ENCODE measurements around the gene MALAT1. TPM values are rescaled to one million over a fixed set of nuclear protein-coding genes. Genes with fewer than 3 reads are reported as not detected.

The MALAT1 gene
- total and polyA plus RNA-seq, 2 of the 8 experiments (the other 6 are each of a cell fraction or from before 2014, with no cell fraction given), result 115 to 984 TPM

GRCh38 chr11:65489035-65489705, 9.7 kb upstream of the MALAT1 start:
- Histone ChIP-seq H4K8ac (ENCODE audit: extremely low read depth, insufficient read depth, low read length) (peak overlapping the region; percentile 39; the same call in 1 of the 2 replicates), H3K18ac (ENCODE audit: extremely low read depth, low read length) (peak overlapping the region; percentile 99), H2BK12ac (ENCODE audit: low read depth, low read length) (peak overlapping the region; percentile 99), H3K4me1 (replicated peaks in 1 of 4; ENCODE audit: control insufficient read depth in 3 of 4, insufficient read depth in 4 of 4, low read length in 3 of 4) (peaks cover 44 to 62% (median 52%) of the 10 kb centered on the region in 4 experiments), H3K27ac (ENCODE audit: low read depth, low read length) (peak overlapping the region; percentile 96), H2BK120ac (replicated peaks; ENCODE audit: low read depth, low read length) (peak overlapping the region; percentile 98), H3K23ac (ENCODE audit: insufficient read length) (no peak overlapping the region), H3K56ac (replicated peaks; ENCODE audit: insufficient read length, low read depth, low read length) (peak overlapping the region; percentile 79), H2AFZ (ENCODE audit: low read length) (no peak overlapping the region), H3K36me3 (ENCODE audit: control insufficient read depth in 2 of 4, insufficient read depth in 4 of 4, low read length in 3 of 4) (no peaks in the 10 kb centered on the region), H4K5ac (ENCODE audit: insufficient read length, low read depth, low read length) (peak overlapping the region; percentile 93), H3K79me1 (ENCODE audit: low read depth, low read length) (no peaks in the 10 kb centered on the region; the same call in 1 of the 2 replicates), H3K79me2 (ENCODE audit: control insufficient read depth in 1 of 2, insufficient read depth in 2 of 2, low read length in 2 of 2) (no peaks in the 10 kb centered on the region), H3K23me2 (ENCODE audit: low read depth, low read length) (no peaks in the 10 kb centered on the region; the same call in none of the 2 replicates), H3K27me3 (replicated peaks in 1 of 4; ENCODE audit: control insufficient read depth in 3 of 4, extremely low read depth in 1 of 4, insufficient read depth in 3 of 4, low read length in 3 of 4) (no peaks in the 10 kb centered on the region), H2AK5ac (ENCODE audit: low read depth, low read length) (peak overlapping the region; percentile 100), H2BK15ac (ENCODE audit: low read length) (peak overlapping the region; percentile 83), H4K20me1 (replicated peaks in 1 of 2; ENCODE audit: control insufficient read depth in 1 of 2, insufficient read depth in 2 of 2, low read length in 2 of 2) (no peaks in the 10 kb centered on the region), H2BK5ac (ENCODE audit: low read depth, low read length) (peak overlapping the region; percentile 99), H4K91ac (replicated peaks; ENCODE audit: insufficient read length, low read length) (peak overlapping the region; percentile 94), H3K4me3 (ENCODE audit: extremely low read depth in 1 of 4, insufficient read depth in 2 of 4, low read depth in 3 of 4, low read length in 4 of 4) (peak overlapping the region in 1 of 4 experiments; percentile 48; a peak in 2 of 8 replicates), H3K4ac (replicated peaks; ENCODE audit: insufficient read length, low read depth, low read length) (peak overlapping the region; percentile 92), H2BK20ac (ENCODE audit: low read length) (peak overlapping the region; percentile 97; the same call in 1 of the 2 replicates), H3K4me2 (ENCODE audit: insufficient read depth in 1 of 2, low read depth in 2 of 2, low read length in 2 of 2) (peak overlapping the region; percentile 84 to 86), H3K9ac (replicated peaks in 1 of 4; ENCODE audit: extremely low read depth in 1 of 4, low read depth in 3 of 4, low read length in 3 of 4) (peak overlapping the region in 3 of 4 experiments; percentile 77 to 91 (median 87); a peak in 5 of 7 replicates), H3K9me3 (ENCODE audit: insufficient read depth in 2 of 2, low read depth in 1 of 2, low read length in 1 of 2) (no peaks in the 10 kb centered on the region), H3K14ac (ENCODE audit: insufficient read length) (peak overlapping the region; percentile 54)
- DNase-seq (ENCODE audit: low read depth in 1 of 2, low spot score in 2 of 2) (peak in 1 of 2 experiments; percentile 75), FAIRE-seq (no peak)
- ChIA-PET POLR2A (ENCODE audit: partially characterized antibody) (interaction anchor here (0.8 to 29.8 kb wide), 10 partner anchors 19 to 133 kb away, joined by 3 to 1569 read pairs (median 4); partner anchors contain the start of genes MALAT1 and NEAT1), CTCF (ENCODE audit: partially characterized antibody) (interaction anchor here (0.6 to 29.0 kb wide), 9 partner anchors 9 to 174 kb away, joined by 3 to 809 read pairs (median 4); partner anchors contain the start of genes CDC42EP2 and MALAT1)
- WGBS, 2 experiments (ENCODE audit: extremely low coverage in 1 of 2, insufficient coverage in 1 of 2, insufficient read length in 1 of 2, insufficient replicate concordance in 2 of 2, low coverage in 1 of 2, low lambda C conversion rate in 2 of 2, missing lambda C conversion rate in 1 of 2), result 35% methylated on average over 10 of the region's 10 CpGs; no CpG with 5 or more reads in 1 of the 2 experiments
- no peak for TF ChIP-seq EP300 (IDR thresholded peaks at IDR 0.05; ENCODE audit: borderline replicate concordance in 1 of 2, low read depth in 2 of 2, low read length in 2 of 2)
- TF ChIP-seq POLR2A (IDR thresholded peaks at IDR 0.05; ENCODE audit: control extremely low read depth in 1 of 2, low read depth in 2 of 2, low read length in 2 of 2), result peak in 1 of 2 experiments; percentile 54; a peak in 1 of 3 replicates
- no peak for TF ChIP-seq CHD1 (IDR thresholded peaks at IDR 0.05; ENCODE audit: low read depth, low read length)
- no peak for TF ChIP-seq ATF3 (IDR thresholded peaks at IDR 0.05; ENCODE audit: insufficient read depth, low read depth, low read length)
- TF ChIP-seq EGR1 (IDR thresholded peaks at IDR 0.05; ENCODE audit: borderline replicate concordance, low read depth, low read length), result no peak
- peak; percentile 29 for TF ChIP-seq CTBP2 (IDR thresholded peaks at IDR 0.05; ENCODE audit: borderline replicate concordance, insufficient read depth, insufficient read length, low read length)
- TF ChIP-seq SIX5 (IDR thresholded peaks at IDR 0.05; ENCODE audit: low read depth, low read length), result no peak
- TF ChIP-seq TCF12 (IDR thresholded peaks at IDR 0.05; ENCODE audit: low read depth, low read length), result no peak
- TF ChIP-seq MAFK (IDR thresholded peaks at IDR 0.05; ENCODE audit: low read depth, low read length), result no peak
- no peak for TF ChIP-seq ASH2L (IDR thresholded peaks at IDR 0.05; ENCODE audit: low read length)
- TF ChIP-seq RXRA (IDR thresholded peaks at IDR 0.05; ENCODE audit: insufficient read depth, low read depth, low read length), result no peak
